GM20431 (cell line): ENCODE data around the gene GIMAP4.
"Not testable (repeated sequence)": the region's sequence is repeated elsewhere in the genome, so short reads cannot be mapped to it uniquely, and the experiment has no call there.

Experiments
- in situ Hi-C: fragments of 300-500 bp; cut with MseI, MboI; formaldehyde crosslinking; loops from one replicate; pipeline ENCODE4 v1.15.0; 2020; ENCODE audit warnings: low sequenced_read_pairs; ENCODE audit not compliant: unreplicated experiment

Gene GIMAP4

GRCh38 chr7:150579979-150580637, 12.9 kb downstream of the GIMAP4 start:
- in situ Hi-C loops, result not testable (repeated sequence)

- in situ Hi-C loops, result no loop called here
Measured at GRCh38 chr7:150580638-150581394, 13.6 kb downstream of the GIMAP4 start.

GRCh38 chr7:150585199-150585598, 18.0 kb downstream of the GIMAP4 start:
- in situ Hi-C loops, result no loop called here

GRCh38 chr7:150586068-150586784, 19.0 kb downstream of the GIMAP4 start:
- in situ Hi-C loops, result no loop called here

- in situ Hi-C loops, result no loop called here
Measured at GRCh38 chr7:150586785-150587152, 19.6 kb downstream of the GIMAP4 start.

GRCh38 chr7:150587551-150587950, 20.4 kb downstream of the GIMAP4 start:
- in situ Hi-C loops, result no loop called here

GRCh38 chr7:150594805-150595204, 27.6 kb downstream of the GIMAP4 start:
- in situ Hi-C loops, result no loop called here

GRCh38 chr7:150595361-150595760, 28.2 kb downstream of the GIMAP4 start:
- in situ Hi-C loops, result no loop called here

- in situ Hi-C loops, result not testable (repeated sequence)
Measured at GRCh38 chr7:150603600-150603999, 36.4 kb downstream of the GIMAP4 start.

- in situ Hi-C loops, result no loop called here
Measured at GRCh38 chr7:150610233-150610632, 43.0 kb downstream of the GIMAP4 start.

- in situ Hi-C loops, result no loop called here
Measured at GRCh38 chr7:150612925-150613324, 45.7 kb downstream of the GIMAP4 start.

GRCh38 chr7:150613880-150614279, 46.7 kb downstream of the GIMAP4 start:
- in situ Hi-C loops, result no loop called here

- in situ Hi-C loops, result not testable (repeated sequence)
Measured at GRCh38 chr7:150614426-150614825, 47.2 kb downstream of the GIMAP4 start.

GRCh38 chr7:150615221-150615755, 48.1 kb downstream of the GIMAP4 start:
- in situ Hi-C loops, result not testable (repeated sequence)

GRCh38 chr7:150620061-150620460, 52.9 kb downstream of the GIMAP4 start:
- in situ Hi-C loops, result no loop called here

GRCh38 chr7:150620617-150621371, 53.6 kb downstream of the GIMAP4 start:
- in situ Hi-C loops, result no loop called here

- in situ Hi-C loops, result no loop called here
Measured at GRCh38 chr7:150621376-150621775, 54.2 kb downstream of the GIMAP4 start.
